CD14-positive monocyte (primary cell): ENCODE measurements around the gene SPAAR. TPM values are rescaled to one million over a fixed set of nuclear protein-coding genes. Genes with fewer than 3 reads are reported as not detected.

Experiments
- DNase-seq, 3 donors: peaks; one replicate each; pipeline ENCODE4 v3.0.0-alpha.2; 2011 to 2022
- H2AFZ ChIP-seq: 2 replicates; pipeline ENCODE4 v1.6.0; 2012; ENCODE audit warnings: mild to moderate bottlenecking, low read depth, low read length, inconsistent platforms; ENCODE audit not compliant: insufficient read depth, poor library complexity, severe bottlenecking
- H3K27ac ChIP-seq, 2 donors: 1 replicate in 1 of 2; 2 replicates in 1 of 2; pipeline ENCODE4 v1.5.1; 2012 to 2013; ENCODE audit warnings: low read length in 2 of 2, control low read depth in 1 of 2, inconsistent platforms in 1 of 2, low read depth in 1 of 2, mild to moderate bottlenecking in 1 of 2
- H3K27me3 ChIP-seq, 2 donors: one replicate each; pipeline versions ENCODE4 v1.6.0 to v1.6.1; 2011 to 2013; ENCODE audit warnings: low read length in 2 of 2; ENCODE audit not compliant: control insufficient read depth in 2 of 2, insufficient read depth in 2 of 2
- H3K36me3 ChIP-seq, 2 donors: replicated peaks in 1 of 2; 1 replicate in 1 of 2; 2 replicates in 1 of 2; pipeline versions ENCODE4 v1.5.1 to v1.6.1; 2012 to 2013; ENCODE audit warnings: low read length in 2 of 2, control low read depth in 1 of 2, inconsistent platforms in 1 of 2, mild to moderate bottlenecking in 1 of 2; ENCODE audit not compliant: insufficient read depth in 2 of 2, control insufficient read depth in 1 of 2
- H3K4me1 ChIP-seq, 2 donors: 1 replicate in 1 of 2; 2 replicates in 1 of 2; pipeline versions ENCODE4 v1.5.1 to v1.6.1; 2012 to 2013; ENCODE audit warnings: low read length in 2 of 2, control low read depth in 1 of 2, inconsistent platforms in 1 of 2, mild to moderate bottlenecking in 1 of 2, moderate library complexity in 1 of 2; ENCODE audit not compliant: insufficient read depth in 2 of 2, control insufficient read depth in 1 of 2
- H3K4me2 ChIP-seq: replicated peaks from 2 replicates; pipeline ENCODE3; 2012; ENCODE audit warnings: low read length, moderate library complexity, mild to moderate bottlenecking; ENCODE audit not compliant: poor library complexity, severe bottlenecking; ENCODE audit errors: extremely low read depth
- H3K4me3 ChIP-seq, 3 experiments: fragments of 200-600 bp in 1 of 3; sonication (generic) in 1 of 3; replicated peaks in 1 of 3; 1 replicate in 2 of 3; 2 replicates in 1 of 3; pipeline ENCODE4 v1.5.1; 2011 to 2013; ENCODE audit warnings: low read length in 3 of 3, mild to moderate bottlenecking in 3 of 3, control low read depth in 2 of 3, low read depth in 2 of 3, inconsistent platforms in 1 of 3, moderate library complexity in 1 of 3
- H3K79me2 ChIP-seq: 2 replicates; pipeline ENCODE4 v1.6.0; 2012; ENCODE audit warnings: mild to moderate bottlenecking, control low read depth, inconsistent platforms, low read length, moderate library complexity; ENCODE audit not compliant: insufficient read depth
- H3K9ac ChIP-seq: 2 replicates; pipeline ENCODE4 v1.6.0; 2017; ENCODE audit warnings: low read length, mild to moderate bottlenecking; ENCODE audit not compliant: insufficient read depth, poor library complexity, severe bottlenecking
- H3K9me3 ChIP-seq, 2 donors: replicated peaks in 1 of 2; 1 replicate in 1 of 2; 2 replicates in 1 of 2; pipeline versions ENCODE4 v1.5.1 to v1.6.1; 2012 to 2013; ENCODE audit warnings: low read length in 2 of 2, control low read depth in 1 of 2; ENCODE audit not compliant: control insufficient read depth in 1 of 2, insufficient read depth in 1 of 2
- H4K20me1 ChIP-seq: 2 replicates; pipeline ENCODE4 v1.6.0; 2012; ENCODE audit warnings: mild to moderate bottlenecking, low read length, control low read depth, moderate library complexity; ENCODE audit not compliant: insufficient read depth
- H3K27ac Mint-ChIP-seq, 7 donors: one replicate each; pipeline ENCODE4 v1.8.0; 2020; ENCODE audit warnings: mild to moderate bottlenecking in 7 of 7, mixed read lengths in 7 of 7, moderate library complexity in 6 of 7, inconsistent platforms in 2 of 7
- H3K27me3 Mint-ChIP-seq, 3 donors: one replicate each; pipeline ENCODE4 v1.8.0; 2021 to 2022; ENCODE audit warnings: low read depth in 3 of 3, mild to moderate bottlenecking in 3 of 3, mixed read lengths in 3 of 3, moderate library complexity in 3 of 3, inconsistent platforms in 1 of 3
- H3K36me3 Mint-ChIP-seq, 2 donors: one replicate each; pipeline ENCODE4 v1.8.0; 2020; ENCODE audit warnings: mixed read lengths in 2 of 2, inconsistent platforms in 1 of 2, mild to moderate bottlenecking in 1 of 2
- H3K4me1 Mint-ChIP-seq: one replicate; pipeline ENCODE4 v1.8.0; 2020; ENCODE audit warnings: mild to moderate bottlenecking, mixed read lengths
- H3K4me3 Mint-ChIP-seq, 2 donors: one replicate each; pipeline ENCODE4 v1.8.0; 2020; ENCODE audit warnings: mild to moderate bottlenecking in 2 of 2, mixed read lengths in 2 of 2, moderate library complexity in 1 of 2
- H3K9me3 Mint-ChIP-seq, 7 donors: one replicate each; pipeline ENCODE4 v1.8.0; 2020 to 2022; ENCODE audit warnings: mixed read lengths in 7 of 7, mild to moderate bottlenecking in 6 of 7, moderate library complexity in 6 of 7, inconsistent platforms in 2 of 7
- CTCF ChIP-seq: fragments of 200-600 bp; IDR thresholded peaks from one replicate; pipeline ENCODE4 v1.8.0; 2022; ENCODE audit warnings: antibody characterized with exemption, mild to moderate bottlenecking
- WGBS: methylation state at CpG from one replicate; pipeline ENCODE4 v1.1.5; 2013; ENCODE audit warnings: missing lambda C conversion rate; ENCODE audit not compliant: insufficient coverage; 5-methylcytosine and 5-hydroxymethylcytosine counted together
- intact Hi-C, 2 donors: fragments of 100-400 bp; cut with micrococcal nuclease; formaldehyde crosslinking; loops; one replicate each; pipeline versions ENCODE4 v1.15.0 to v1.15.1; 2023
- polyA plus RNA-seq, 3 donors: library from polyadenylated mRNA; depleted of rRNA in 1 of 3; unstranded in 2 of 3; stranded (reverse) in 1 of 3; fragments of 300-500 nt in 2 of 3; fragments of >200 nt in 1 of 3; fragmentation: Illumina TruSeq in 2 of 3; gene quantifications; 1 replicate in 2 of 3; 2 replicates in 1 of 3; pipeline ENCODE4 v1.2.3, GENCODE V29; 2012 to 2021

SPAAR gene
- polyA plus RNA-seq, 3 donors = not detected

- intact Hi-C loops = no loop called here
- no peak overlapping the region for H3K4me3 Mint-ChIP-seq
- no peaks in the 10 kb centered on the region for H3K27me3 ChIP-seq
- H2AFZ ChIP-seq = no peak overlapping the region
- H3K79me2 ChIP-seq = no peaks in the 10 kb centered on the region
- H3K27ac ChIP-seq = no peak overlapping the region
- DNase-seq = no peak
- no peaks in the 10 kb centered on the region for H3K36me3 ChIP-seq
- H3K4me1 ChIP-seq = peaks cover 8 to 10% of the 10 kb centered on the region in 2 donors
- H3K4me1 Mint-ChIP-seq = peaks cover 16% of the 10 kb centered on the region
- no peak for TF ChIP-seq CTCF
- no peak overlapping the region for H3K4me2 ChIP-seq
- no peaks in the 10 kb centered on the region for H3K36me3 Mint-ChIP-seq
- no peak overlapping the region for H3K27ac Mint-ChIP-seq
- no peaks in the 10 kb centered on the region for H3K9me3 ChIP-seq
- H3K9me3 Mint-ChIP-seq = peaks cover 0 to 5% (median 2%) of the 10 kb centered on the region in 7 donors
- no peaks in the 10 kb centered on the region for H4K20me1 ChIP-seq
- H3K4me3 ChIP-seq = no peak overlapping the region
- H3K27me3 Mint-ChIP-seq = peaks cover 0 to 3% (median 1%) of the 10 kb centered on the region in 3 donors
- 91% methylated on average over 4 of the region's 8 CpGs for WGBS
- H3K9ac ChIP-seq = no peak overlapping the region
Observed at GRCh38 chr9:35939679-35940250, 30.5 kb downstream of the SPAAR start.

- H3K27me3 ChIP-seq = no peaks in the 10 kb centered on the region
- Mint-ChIP-seq H3K27me3 (peaks cover 0 to 3% (median 1%) of the 10 kb centered on the region in 3 donors), H3K4me3 (no peak overlapping the region), H3K9me3 (peaks cover 0 to 5% (median 2%) of the 10 kb centered on the region in 7 donors), H3K4me1 (peaks cover 18% of the 10 kb centered on the region), H3K27ac (peak overlapping the region in 1 of 7 donors; percentile 7), H3K36me3 (no peaks in the 10 kb centered on the region)
- WGBS = 75% methylated on average over 5 of the region's 7 CpGs
- no peak overlapping the region for H3K4me3 ChIP-seq
- no peaks in the 10 kb centered on the region for H3K36me3 ChIP-seq
- peaks cover 8 to 12% of the 10 kb centered on the region in 2 donors for H3K4me1 ChIP-seq
- intact Hi-C loops = no loop called here
- DNase-seq = no peak
- no peaks in the 10 kb centered on the region for H3K9me3 ChIP-seq
- H4K20me1 ChIP-seq = no peaks in the 10 kb centered on the region
- no peak overlapping the region for H3K9ac ChIP-seq
- H3K27ac ChIP-seq = no peak overlapping the region
- H2AFZ ChIP-seq = no peak overlapping the region
- TF ChIP-seq CTCF = no peak
- H3K4me2 ChIP-seq = no peak overlapping the region
- H3K79me2 ChIP-seq = no peaks in the 10 kb centered on the region
Observed at GRCh38 chr9:35940458-35941407, 31.4 kb downstream of the SPAAR start.
